Small intestine (tissue), 7 donors: Measurements from ENCODE around the gene MEGF11. TPM values are rescaled to one million over a fixed set of nuclear protein-coding genes. Genes with fewer than 3 reads are reported as not detected.

Experiments used
- DNase-seq, 2 donors: peaks; one replicate each; pipeline versions ENCODE4 v3.0.0 to v3.0.0-alpha.2; 2013
- FAIRE-seq: peaks from 2 replicates; lab custom pipeline; 2012; peaks lifted over from hg19 to GRCh38; lab: Jason Lieb, UNC
- H3K27ac ChIP-seq, 3 donors: one replicate each; pipeline ENCODE4 v1.5.1; 2013; ENCODE audit warnings: low read length in 2 of 3, mild to moderate bottlenecking in 2 of 3, control low read depth in 1 of 3, inconsistent platforms in 1 of 3, low read depth in 1 of 3, moderate library complexity in 1 of 3
- H3K27me3 ChIP-seq, 3 donors: one replicate each; pipeline ENCODE4 v1.6.1; 2013; ENCODE audit warnings: low read length in 3 of 3, inconsistent platforms in 1 of 3; ENCODE audit not compliant: control insufficient read depth in 3 of 3, insufficient read depth in 3 of 3
- H3K36me3 ChIP-seq, 3 donors: one replicate each; pipeline ENCODE4 v1.6.1; 2013; ENCODE audit warnings: low read length in 3 of 3, inconsistent platforms in 1 of 3, low read depth in 1 of 3, mild to moderate bottlenecking in 1 of 3, moderate library complexity in 1 of 3; ENCODE audit not compliant: control insufficient read depth in 3 of 3, insufficient read depth in 2 of 3
- H3K4me1 ChIP-seq, 3 donors: one replicate each; pipeline ENCODE4 v1.6.1; 2013; ENCODE audit warnings: low read length in 2 of 3, inconsistent platforms in 1 of 3, low read depth in 1 of 3, mild to moderate bottlenecking in 1 of 3, moderate library complexity in 1 of 3; ENCODE audit not compliant: control insufficient read depth in 3 of 3, insufficient read depth in 2 of 3
- H3K4me3 ChIP-seq, 3 donors: one replicate each; pipeline ENCODE4 v1.5.1; 2013; ENCODE audit warnings: low read length in 3 of 3, control low read depth in 1 of 3, inconsistent platforms in 1 of 3, low read depth in 1 of 3, mild to moderate bottlenecking in 1 of 3, moderate library complexity in 1 of 3
- H3K9me3 ChIP-seq, 2 donors: one replicate each; pipeline ENCODE4 v1.6.1; 2013; ENCODE audit warnings: low read depth in 1 of 2, low read length in 1 of 2; ENCODE audit not compliant: control insufficient read depth in 2 of 2, insufficient read depth in 1 of 2
- WGBS, 3 donors: extraction: QIAGEN DNeasy Blood & Tissue Kit; methylation state at CpG; one replicate each; pipeline ENCODE4 v1.1.7; 2013; 5-methylcytosine and 5-hydroxymethylcytosine counted together
- polyA plus RNA-seq, 4 donors: library from polyadenylated mRNA; stranded (reverse) in 3 of 4; unstranded in 1 of 4; fragments of 200-250 nt in 3 of 4; fragments of 120-200 nt in 1 of 4; gene quantifications; one replicate each; pipeline versions ENCODE4 v1.2.1 to v1.2.3, GENCODE V29; 2013
- donor health status: healthy with polysubstance abuse.
- donor health status: control.
- donor health status: control.
- donor health status: Bipolar disorder and iron deficiency.
- donor health status: healthy.

Gene MEGF11
- polyA plus RNA-seq, 4 donors: 0.24 to 0.41 TPM; not detected in 2

DNA sequence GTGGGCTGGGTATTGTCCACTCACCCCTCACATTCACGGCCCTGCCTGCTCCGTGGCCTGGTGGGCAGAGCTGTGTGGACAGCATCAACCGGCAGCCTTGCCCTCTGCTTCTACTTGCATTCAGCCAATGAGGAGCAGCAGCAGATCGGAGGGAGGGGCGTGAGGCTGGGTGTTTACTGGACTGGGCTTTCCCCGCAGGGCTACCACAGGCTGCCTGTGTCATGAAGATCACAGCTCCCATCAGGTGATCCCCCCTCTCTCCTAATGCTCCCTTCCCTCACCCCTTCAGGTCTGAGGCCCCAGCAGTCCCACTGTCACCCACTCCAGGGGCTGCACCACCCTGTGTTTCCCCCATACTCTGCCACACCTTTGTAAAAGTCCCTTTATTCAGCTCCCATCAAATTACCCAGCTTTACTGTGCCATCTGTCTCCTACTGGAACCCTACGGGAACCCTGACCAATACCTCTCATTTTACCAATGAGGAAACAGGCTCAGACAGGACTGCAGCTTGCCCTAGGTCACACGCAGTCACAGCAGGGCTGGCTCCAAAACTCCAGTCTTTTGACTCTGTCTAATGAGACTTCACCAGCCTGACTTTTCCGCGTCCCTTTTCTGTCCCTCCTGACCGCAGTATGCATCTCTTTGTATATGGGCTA is 81.1 kb downstream of the MEGF11 start:
- H3K27ac ChIP-seq: no peak overlapping the region
- H3K27me3 ChIP-seq: peaks cover 0 to 13% (median 2%) of the 10 kb centered on the region in 3 donors
- no peaks in the 10 kb centered on the region for H3K9me3 ChIP-seq
- H3K4me3 ChIP-seq: no peak overlapping the region
- H3K4me1 ChIP-seq: no peaks in the 10 kb centered on the region
- no peak for DNase-seq
- H3K36me3 ChIP-seq: no peaks in the 10 kb centered on the region
- 64 to 81% (median 67%) methylated on average over 11 of the region's 11 CpGs for WGBS, 3 donors
- FAIRE-seq: no peak

- H3K36me3 ChIP-seq: no peaks in the 10 kb centered on the region
- no peak overlapping the region for H3K4me3 ChIP-seq
- no peaks in the 10 kb centered on the region for H3K9me3 ChIP-seq
- peaks cover 0 to 13% (median 2%) of the 10 kb centered on the region in 3 donors for H3K27me3 ChIP-seq
- WGBS, 3 donors: 80 to 92% (median 89%) methylated on average over 13 of the region's 13 CpGs
- no peak overlapping the region for H3K27ac ChIP-seq
- DNase-seq (no peak), FAIRE-seq (no peak)
- no peaks in the 10 kb centered on the region for H3K4me1 ChIP-seq
These were observed 81.7 kb downstream of the MEGF11 start for GRCh38 chr15:66171841-66172240.

GRCh38 chr15:66170716-66171115 is 82.8 kb downstream of the MEGF11 start:
- Histone ChIP-seq H3K4me3 (no peak overlapping the region), H3K36me3 (no peaks in the 10 kb centered on the region), H3K27ac (no peak overlapping the region), H3K4me1 (no peaks in the 10 kb centered on the region), H3K9me3 (no peaks in the 10 kb centered on the region), H3K27me3 (peaks cover 0 to 9% (median 2%) of the 10 kb centered on the region in 3 donors)
- FAIRE-seq (no peak), DNase-seq (no peak)
- WGBS, 3 donors: 79 to 88% (median 87%) methylated on average over 4 to 5 of the region's 5 CpGs

DNA sequence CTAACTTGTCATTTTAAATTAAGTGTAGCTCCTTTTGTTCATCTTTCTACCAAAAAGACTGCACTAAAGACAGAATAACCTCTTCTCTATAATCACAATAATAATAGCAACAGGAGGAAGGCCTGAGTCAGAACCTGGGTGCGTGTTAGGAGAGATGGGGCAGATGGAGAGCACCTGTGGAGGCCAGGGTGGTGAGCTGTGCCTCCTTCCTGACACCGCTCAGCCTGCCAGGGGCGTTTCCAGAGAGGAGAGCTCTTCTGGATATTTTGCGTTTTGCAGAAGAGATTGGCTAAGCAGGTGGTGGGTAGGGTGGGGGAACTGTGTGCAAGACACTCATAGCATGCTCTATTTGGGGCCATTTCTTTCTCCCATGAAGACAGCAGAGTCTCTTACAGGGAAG is 83.5 kb downstream of the MEGF11 start:
- no peak for FAIRE-seq

GRCh38 chr15:66169625-66170024 is 83.9 kb downstream of the MEGF11 start:
- FAIRE-seq (no peak), DNase-seq (no peak)
- Histone ChIP-seq H3K4me3 (no peak overlapping the region), H3K4me1 (no peaks in the 10 kb centered on the region), H3K27me3 (peaks cover 0 to 12% (median 4%) of the 10 kb centered on the region in 3 donors), H3K27ac (no peak overlapping the region), H3K9me3 (no peaks in the 10 kb centered on the region), H3K36me3 (no peaks in the 10 kb centered on the region)
- 76 to 78% (median 77%) methylated on average over 13 of the region's 13 CpGs for WGBS, 3 donors

More for the DNA sequence above, 83.5 kb downstream of the MEGF11 start:
- no peak overlapping the region for H3K27ac ChIP-seq
- H3K36me3 ChIP-seq: no peaks in the 10 kb centered on the region
- H3K27me3 ChIP-seq: peaks cover 0 to 8% (median 4%) of the 10 kb centered on the region in 3 donors
- H3K4me3 ChIP-seq: no peak overlapping the region
- H3K9me3 ChIP-seq: no peaks in the 10 kb centered on the region
- no peak for DNase-seq
- no peaks in the 10 kb centered on the region for H3K4me1 ChIP-seq
- WGBS, 3 donors: 84 to 89% (median 89%) methylated on average over 4 of the region's 4 CpGs

DNA sequence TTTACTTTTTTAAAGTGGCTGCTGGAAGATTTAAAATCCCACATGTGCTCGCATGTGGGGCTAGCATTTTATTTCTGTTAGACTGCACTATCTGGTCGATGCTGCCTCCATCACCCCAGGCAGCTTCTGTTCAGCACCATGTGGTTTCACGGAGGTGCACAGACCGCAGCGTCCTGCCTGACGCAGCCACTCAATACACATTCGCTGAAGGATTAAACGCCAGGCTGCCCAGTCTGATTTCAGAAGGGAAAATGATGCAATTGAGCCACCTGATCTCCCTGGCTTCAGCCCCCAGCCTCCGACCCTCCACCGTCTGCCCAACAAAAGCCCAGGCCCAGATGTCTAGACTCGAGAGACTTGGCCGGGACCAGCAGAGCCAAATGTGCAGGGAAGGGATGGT is 84.5 kb downstream of the MEGF11 start:
- Histone ChIP-seq H3K27me3 (peaks cover 0 to 7% (median 4%) of the 10 kb centered on the region in 3 donors), H3K9me3 (no peaks in the 10 kb centered on the region), H3K36me3 (no peaks in the 10 kb centered on the region), H3K4me1 (no peaks in the 10 kb centered on the region), H3K27ac (no peak overlapping the region), H3K4me3 (no peak overlapping the region)
- DNase-seq: no peak
- FAIRE-seq: no peak
- 80 to 84% (median 84%) methylated on average over 12 of the region's 12 CpGs for WGBS, 3 donors

- no peaks in the 10 kb centered on the region for H3K4me1 ChIP-seq
- H3K4me3 ChIP-seq: no peak overlapping the region
- H3K27ac ChIP-seq: no peak overlapping the region
- DNase-seq (no peak), FAIRE-seq (no peak)
- H3K27me3 ChIP-seq: peaks cover 0 to 6% (median 2%) of the 10 kb centered on the region in 3 donors
- H3K9me3 ChIP-seq: no peaks in the 10 kb centered on the region
- no peaks in the 10 kb centered on the region for H3K36me3 ChIP-seq
- 80 to 82% (median 80%) methylated on average over 7 of the region's 7 CpGs for WGBS, 3 donors
These were observed 85.7 kb downstream of the MEGF11 start for GRCh38 chr15:66167854-66168253.

DNA sequence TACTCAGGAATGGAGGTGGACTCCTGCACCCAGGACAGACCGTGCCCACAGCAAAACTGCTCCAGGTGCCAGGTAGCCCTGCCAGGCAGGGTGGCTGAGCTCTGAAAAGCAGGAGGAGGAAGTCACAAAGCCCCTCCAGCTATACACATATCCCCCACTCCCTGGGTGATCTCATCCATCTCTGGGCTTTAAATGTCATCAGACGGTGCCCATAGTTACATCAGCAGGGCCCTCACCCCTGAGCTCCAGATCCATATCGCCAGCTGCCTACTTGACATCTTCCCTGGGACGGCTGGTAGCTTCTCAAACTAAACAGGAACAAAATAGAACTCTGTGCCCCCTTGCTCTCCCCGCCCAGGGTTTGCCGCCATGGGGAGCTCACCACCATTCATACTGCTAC is 87.7 kb downstream of the MEGF11 start:
- 70 to 81% (median 77%) methylated on average over 6 of the region's 6 CpGs for WGBS, 3 donors
- FAIRE-seq: no peak
- DNase-seq: no peak

GRCh38 chr15:66164788-66165187 is 88.8 kb downstream of the MEGF11 start:
- FAIRE-seq (no peak), DNase-seq (no peak)
- Histone ChIP-seq H3K27ac (no peak overlapping the region), H3K4me3 (no peak overlapping the region), H3K27me3 (peaks cover 0 to 9% (median 2%) of the 10 kb centered on the region in 3 donors), H3K36me3 (no peaks in the 10 kb centered on the region), H3K4me1 (no peaks in the 10 kb centered on the region), H3K9me3 (no peaks in the 10 kb centered on the region)
- WGBS, 3 donors: 80 to 82% (median 82%) methylated on average over 4 of the region's 4 CpGs

More for the DNA sequence above, 87.7 kb downstream of the MEGF11 start:
- Histone ChIP-seq H3K4me3 (no peak overlapping the region), H3K36me3 (no peaks in the 10 kb centered on the region), H3K9me3 (no peaks in the 10 kb centered on the region), H3K27me3 (peaks cover 0 to 9% (median 2%) of the 10 kb centered on the region in 3 donors), H3K4me1 (no peaks in the 10 kb centered on the region), H3K27ac (no peak overlapping the region)
